ENCODE data around the gene JTB.
"Not testable (repeated sequence)": the region's sequence is repeated elsewhere in the genome, so short reads cannot be mapped to it uniquely, and the experiment has no call there.

The JTB gene

DNA sequence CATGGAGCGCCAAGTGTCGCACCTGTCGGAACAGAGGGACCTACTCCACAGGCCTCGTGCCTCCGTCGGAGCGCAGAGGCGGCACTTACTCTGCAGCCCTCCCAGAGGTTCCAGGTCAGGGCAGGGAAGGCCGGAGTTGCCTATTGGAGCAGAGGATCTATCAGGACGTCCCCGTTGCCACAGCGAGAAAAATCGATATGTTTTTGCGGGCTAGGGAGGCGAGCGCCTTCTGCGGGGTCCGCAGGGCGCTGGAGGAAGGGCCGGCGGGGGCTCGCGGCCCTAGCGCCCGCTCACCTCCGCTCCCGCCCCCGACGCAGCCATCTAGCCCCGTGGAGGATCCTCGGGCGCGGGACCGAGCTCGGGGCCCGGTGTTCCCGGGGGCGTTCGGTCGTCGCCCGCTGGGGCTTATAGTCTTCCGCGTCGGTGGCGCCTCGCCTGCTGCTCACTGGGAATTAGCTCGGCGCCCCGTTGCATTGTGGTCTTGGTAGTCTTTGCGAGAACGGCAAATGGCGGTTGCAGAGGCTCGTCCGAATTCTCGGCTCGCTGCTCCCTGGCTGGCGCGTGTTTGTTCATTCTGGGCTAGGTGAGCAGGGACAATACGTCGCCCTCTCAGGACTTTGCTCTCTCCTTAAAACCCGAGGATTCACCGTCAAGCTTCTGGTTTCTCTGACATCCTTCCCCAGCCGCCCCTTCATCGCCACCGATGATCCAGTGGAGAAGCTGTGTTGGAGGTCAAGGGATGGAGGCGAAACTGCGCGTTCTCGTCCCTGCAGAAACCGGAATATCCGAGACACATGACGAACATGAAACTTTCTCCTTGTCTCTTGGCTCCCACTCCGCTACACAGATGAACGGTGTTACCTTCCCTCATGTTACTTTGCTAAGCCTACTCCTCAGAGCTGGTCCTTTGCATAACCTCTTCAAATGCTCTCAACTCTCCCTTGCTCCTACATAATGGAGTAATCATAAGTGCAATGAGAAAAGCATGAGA lies at the start of gene JTB:
TSS of gene JTB (minus strand) at position 425 of the 991 bp plus-strand sequence. CDS start at position 3, 422 bp downstream.
- H3K9ac ChIP-seq (ENCODE audit: low read depth, low read length) = peak within 1 kb of the TSS; percentile 78
- peaks cover 9% of the 10 kb centered on the region for H3K36me3 ChIP-seq (ENCODE audit: insufficient read depth, low read length)
- no peaks in the 10 kb centered on the region for H3K4me1 ChIP-seq (ENCODE audit: insufficient read depth, low read length)
- H3K9me3 ChIP-seq (ENCODE audit: control insufficient read depth, insufficient read depth, low read length) = no peaks in the 10 kb centered on the region

DNA sequence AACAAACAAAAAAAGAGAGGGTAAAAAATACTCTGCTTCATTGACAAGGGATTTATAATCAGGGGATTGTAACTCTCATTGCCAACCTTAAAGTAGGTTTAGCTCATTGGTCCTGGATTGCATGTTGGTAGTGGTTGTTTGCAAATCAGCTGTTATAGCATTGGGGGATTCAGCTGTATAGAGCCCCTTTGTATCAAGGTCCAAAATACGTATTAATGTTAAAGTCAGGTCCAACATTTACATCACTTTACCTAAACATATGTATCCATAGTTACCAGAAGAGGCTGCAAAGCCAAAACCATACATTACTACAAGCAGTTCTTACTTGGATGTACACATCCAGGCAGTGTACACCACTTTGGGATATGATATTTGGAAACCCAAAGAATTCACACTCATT lies 42.5 kb upstream of the JTB start:
- Histone ChIP-seq H3K9ac (ENCODE audit: low read depth, low read length) (no peak overlapping the region), H3K4me1 (ENCODE audit: insufficient read depth, low read length) (no peaks in the 10 kb centered on the region), H3K9me3 (ENCODE audit: control insufficient read depth, insufficient read depth, low read length) (no peaks in the 10 kb centered on the region), H3K36me3 (ENCODE audit: insufficient read depth, low read length) (no peaks in the 10 kb centered on the region)

GRCh38 chr1:154019269-154019668 lies 41.8 kb upstream of the JTB start:
- no peak overlapping the region for H3K9ac ChIP-seq (ENCODE audit: low read depth, low read length)
- H3K9me3 ChIP-seq (ENCODE audit: control insufficient read depth, insufficient read depth, low read length) = no peaks in the 10 kb centered on the region
- H3K36me3 ChIP-seq (ENCODE audit: insufficient read depth, low read length) = no peaks in the 10 kb centered on the region
- no peaks in the 10 kb centered on the region for H3K4me1 ChIP-seq (ENCODE audit: insufficient read depth, low read length)

GRCh38 chr1:154014154-154014907 lies 36.9 kb upstream of the JTB start:
- H3K4me1 ChIP-seq (ENCODE audit: insufficient read depth, low read length) = no peaks in the 10 kb centered on the region
- no peaks in the 10 kb centered on the region for H3K9me3 ChIP-seq (ENCODE audit: control insufficient read depth, insufficient read depth, low read length)
- no peak overlapping the region for H3K9ac ChIP-seq (ENCODE audit: low read depth, low read length)
- H3K36me3 ChIP-seq (ENCODE audit: insufficient read depth, low read length) = no peaks in the 10 kb centered on the region

- not testable (repeated sequence) for H3K36me3 ChIP-seq (ENCODE audit: insufficient read depth, low read length); H3K9me3 ChIP-seq (ENCODE audit: control insufficient read depth, insufficient read depth, low read length); H3K4me1 ChIP-seq (ENCODE audit: insufficient read depth, low read length); H3K9ac ChIP-seq (ENCODE audit: low read depth, low read length)
Observed at GRCh38 chr1:154012543-154012942, 35.1 kb upstream of the JTB start.

- no peaks in the 10 kb centered on the region for H3K9me3 ChIP-seq (ENCODE audit: control insufficient read depth, insufficient read depth, low read length)
- H3K9ac ChIP-seq (ENCODE audit: low read depth, low read length) = no peak overlapping the region
- H3K4me1 ChIP-seq (ENCODE audit: insufficient read depth, low read length) = no peaks in the 10 kb centered on the region
- H3K36me3 ChIP-seq (ENCODE audit: insufficient read depth, low read length) = no peaks in the 10 kb centered on the region
Observed at GRCh38 chr1:154012129-154012528, 34.7 kb upstream of the JTB start.

DNA sequence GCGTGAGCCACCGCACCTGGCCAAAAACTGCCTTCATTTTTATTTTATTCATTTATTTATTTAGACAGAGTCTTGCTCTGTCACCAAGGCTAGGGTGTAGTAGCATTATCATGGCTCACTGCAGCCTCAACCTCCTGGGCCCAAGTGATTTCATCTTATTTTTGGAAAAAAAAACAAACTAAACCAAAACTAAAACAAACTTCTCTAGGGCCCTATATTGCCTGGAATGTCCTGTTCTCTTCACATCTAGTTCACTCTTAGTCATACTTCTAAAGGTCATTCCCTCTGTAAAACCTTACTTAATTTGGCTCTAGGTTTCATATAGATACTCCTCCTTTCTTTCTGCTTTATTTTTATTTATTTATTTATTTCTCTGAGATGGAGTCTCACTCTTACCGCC lies 28.7 kb upstream of the JTB start:
- Histone ChIP-seq H3K4me1 (ENCODE audit: insufficient read depth, low read length) (no peaks in the 10 kb centered on the region), H3K9me3 (ENCODE audit: control insufficient read depth, insufficient read depth, low read length) (no peaks in the 10 kb centered on the region), H3K9ac (ENCODE audit: low read depth, low read length) (no peak overlapping the region), H3K36me3 (ENCODE audit: insufficient read depth, low read length) (no peaks in the 10 kb centered on the region)

- no peaks in the 10 kb centered on the region for H3K9me3 ChIP-seq (ENCODE audit: control insufficient read depth, insufficient read depth, low read length)
- no peaks in the 10 kb centered on the region for H3K36me3 ChIP-seq (ENCODE audit: insufficient read depth, low read length)
- no peak overlapping the region for H3K9ac ChIP-seq (ENCODE audit: low read depth, low read length)
- no peaks in the 10 kb centered on the region for H3K4me1 ChIP-seq (ENCODE audit: insufficient read depth, low read length)
Observed at GRCh38 chr1:154000420-154000819, 22.9 kb upstream of the JTB start.

GRCh38 chr1:153996882-153997281 lies 19.4 kb upstream of the JTB start:
- not testable (repeated sequence) for H3K4me1 ChIP-seq (ENCODE audit: insufficient read depth, low read length); H3K9me3 ChIP-seq (ENCODE audit: control insufficient read depth, insufficient read depth, low read length); H3K9ac ChIP-seq (ENCODE audit: low read depth, low read length)
- H3K36me3 ChIP-seq (ENCODE audit: insufficient read depth, low read length) = peaks cover 14% of the 10 kb centered on the region

- Histone ChIP-seq H3K9ac (ENCODE audit: low read depth, low read length) (no peak overlapping the region), H3K4me1 (ENCODE audit: insufficient read depth, low read length) (peaks cover 5% of the 10 kb centered on the region; the same call in 1 of the 2 replicates), H3K9me3 (ENCODE audit: control insufficient read depth, insufficient read depth, low read length) (no peaks in the 10 kb centered on the region), H3K36me3 (ENCODE audit: insufficient read depth, low read length) (peaks cover 24% of the 10 kb centered on the region)
Observed at GRCh38 chr1:153995640-153996039, 18.2 kb upstream of the JTB start.

GRCh38 chr1:153995202-153995601 lies 17.7 kb upstream of the JTB start:
- peaks cover 5% of the 10 kb centered on the region; the same call in 1 of the 2 replicates for H3K4me1 ChIP-seq (ENCODE audit: insufficient read depth, low read length)
- H3K36me3 ChIP-seq (ENCODE audit: insufficient read depth, low read length) = peaks cover 24% of the 10 kb centered on the region
- H3K9ac ChIP-seq (ENCODE audit: low read depth, low read length) = no peak overlapping the region
- no peaks in the 10 kb centered on the region for H3K9me3 ChIP-seq (ENCODE audit: control insufficient read depth, insufficient read depth, low read length)

DNA sequence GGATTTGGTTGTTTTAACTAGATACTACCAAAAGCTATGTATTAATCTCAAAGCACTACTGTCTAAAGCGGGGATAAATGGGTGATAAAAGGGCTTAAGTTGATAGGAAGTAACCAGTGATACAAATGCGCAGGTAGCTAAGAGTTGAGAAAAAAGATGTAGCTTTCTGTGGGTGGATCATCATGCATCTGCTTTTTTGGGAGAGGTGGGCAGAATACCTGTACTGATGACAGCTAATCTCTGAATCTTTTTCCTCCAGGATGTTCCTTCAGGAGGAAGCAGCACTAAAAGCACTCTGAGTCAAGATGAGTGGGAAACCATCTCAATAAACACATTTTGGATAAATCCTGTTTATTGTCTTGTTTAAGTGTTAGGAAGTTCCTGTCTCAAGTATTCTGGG lies 14.3 kb upstream of the JTB start:
- Histone ChIP-seq H3K36me3 (ENCODE audit: insufficient read depth, low read length) (peaks cover 24% of the 10 kb centered on the region), H3K9me3 (ENCODE audit: control insufficient read depth, insufficient read depth, low read length) (no peaks in the 10 kb centered on the region), H3K4me1 (ENCODE audit: insufficient read depth, low read length) (peaks cover 5% of the 10 kb centered on the region; the same call in 1 of the 2 replicates), H3K9ac (ENCODE audit: low read depth, low read length) (peak overlapping the region; percentile 92)

- Histone ChIP-seq H3K9me3 (ENCODE audit: control insufficient read depth, insufficient read depth, low read length) (no peaks in the 10 kb centered on the region), H3K4me1 (ENCODE audit: insufficient read depth, low read length) (peaks cover 5% of the 10 kb centered on the region; the same call in 1 of the 2 replicates), H3K36me3 (ENCODE audit: insufficient read depth, low read length) (peaks cover 24% of the 10 kb centered on the region), H3K9ac (ENCODE audit: low read depth, low read length) (peak overlapping the region; percentile 92)
Observed at GRCh38 chr1:153991151-153991630, 13.7 kb upstream of the JTB start.

GRCh38 chr1:153990468-153991150 lies 13.1 kb upstream of the JTB start, which contains the start of gene RPS27:
Gene RPS27, plus strand, starts transcription at chr1:153990762. Its CDS starts 35 bp downstream, at chr1:153990797.
- H3K9me3 ChIP-seq (ENCODE audit: control insufficient read depth, insufficient read depth, low read length) = no peaks in the 10 kb centered on the region

More at GRCh38 chr1:153990468-153991150, 13.1 kb upstream of the JTB start, which contains the start of gene RPS27:
- Histone ChIP-seq H3K9ac (ENCODE audit: low read depth, low read length) (peak within 1 kb of the TSS; percentile 92), H3K4me1 (ENCODE audit: insufficient read depth, low read length) (peaks cover 5% of the 10 kb centered on the region; the same call in 1 of the 2 replicates), H3K36me3 (ENCODE audit: insufficient read depth, low read length) (peaks cover 24% of the 10 kb centered on the region)

Measured in ES-I3 (cell line).